ENCODE measurements around the gene IGFL3. TPM values are rescaled to one million over a fixed set of nuclear protein-coding genes. Genes with fewer than 3 reads are reported as not detected.

IGFL3 gene
- total RNA-seq, 1 experiment from 2014 or later = not detected

GRCh38 chr19:46118136-46118535 is 6.4 kb downstream of the IGFL3 start:
- no peaks in the 10 kb centered on the region for H3K23me2 ChIP-seq (ENCODE audit: insufficient read length, low read depth, low read length, poor library complexity, severe bottlenecking)
- H3K9ac ChIP-seq (ENCODE audit: extremely low read depth, insufficient read length, low read length) = no peak overlapping the region
- H4K8ac ChIP-seq (replicated peaks; ENCODE audit: insufficient read length, low read depth, low read length) = no peak overlapping the region
- no peak overlapping the region for H2BK15ac ChIP-seq (ENCODE audit: low read depth, low read length)
- no peaks in the 10 kb centered on the region; the same call in 1 of the 2 replicates for H3K4me1 ChIP-seq (ENCODE audit: insufficient read depth, low read length)
- no peak overlapping the region for H4K91ac ChIP-seq (ENCODE audit: insufficient read length, low read depth, low read length)
- H3K36me3 Mint-ChIP-seq (ENCODE audit: insufficient read depth in 1 of 3, low read depth in 3 of 3) = peaks cover 0 to 9% (median 2%) of the 10 kb centered on the region in 3 experiments; a peak in 4 of 7 replicates
- no peak overlapping the region for H2BK20ac ChIP-seq (ENCODE audit: low read depth, low read length, poor library complexity, severe bottlenecking)
- DNase-seq = no peak
- H3K9me3 ChIP-seq (ENCODE audit: control insufficient read depth, low read depth, low read length) = no peaks in the 10 kb centered on the region
- no peak overlapping the region for H2AK5ac ChIP-seq (ENCODE audit: insufficient read length, low read length)
- no peaks in the 10 kb centered on the region for H3K27me3 ChIP-seq (ENCODE audit: insufficient read depth, low read length)
- no peak overlapping the region for H3K14ac ChIP-seq (ENCODE audit: insufficient read depth, low read length)
- H4K5ac ChIP-seq (ENCODE audit: insufficient read length, low read depth, low read length) = no peak overlapping the region
- no peak overlapping the region for H3T11ph ChIP-seq (ENCODE audit: low read length)
- H3K4me3 Mint-ChIP-seq = no peak overlapping the region
- H3K9me3 Mint-ChIP-seq = peaks cover 8 to 11% of the 10 kb centered on the region in 2 experiments
- H4K20me1 ChIP-seq (ENCODE audit: control insufficient read depth, insufficient read depth, insufficient read length) = no peaks in the 10 kb centered on the region
- H2BK12ac ChIP-seq (ENCODE audit: insufficient read length, low read depth, low read length) = no peak overlapping the region
- no peak overlapping the region for H3K56ac ChIP-seq (ENCODE audit: insufficient read length, low read depth, low read length)
- no peak overlapping the region for H3K27ac Mint-ChIP-seq
- H3K27ac ChIP-seq (ENCODE audit: insufficient read length, low read depth, low read length) = no peak overlapping the region
- H3K23ac ChIP-seq (ENCODE audit: insufficient read length, low read depth, low read length) = no peak overlapping the region
- no peaks in the 10 kb centered on the region for H3K79me1 ChIP-seq (ENCODE audit: insufficient read depth, low read depth, low read length, poor library complexity, severe bottlenecking)
- H3K4me2 ChIP-seq (ENCODE audit: insufficient read depth, insufficient read length, low read length) = no peak overlapping the region
- no peak for TF ChIP-seq CTCF (conservative IDR thresholded peaks at IDR 0.05)
- no peak overlapping the region for H3K4ac ChIP-seq (ENCODE audit: low read depth, low read length)
- no peak overlapping the region for H2BK5ac ChIP-seq (ENCODE audit: insufficient read length, low read length)
- no peaks in the 10 kb centered on the region for H3K79me2 ChIP-seq (ENCODE audit: insufficient read depth, low read length)
- H2BK120ac ChIP-seq (ENCODE audit: low read depth, low read length, poor library complexity, severe bottlenecking) = no peak overlapping the region
- H2AFZ ChIP-seq (ENCODE audit: low read length) = no peak overlapping the region
- no peak overlapping the region for H3K18ac ChIP-seq (ENCODE audit: insufficient read length, low read depth, low read length)
- H3K4me1 Mint-ChIP-seq = peaks cover 19 to 22% of the 10 kb centered on the region in 2 experiments
- no CpG with 5 or more reads among the region's 3 CpGs for WGBS (ENCODE audit: extremely low coverage, insufficient read length, low lambda C conversion rate)
- peaks cover 2% of the 10 kb centered on the region; the same call in 1 of the 2 replicates for H3K27me3 Mint-ChIP-seq (ENCODE audit: low read depth)

Data from H9 (cell line).